ENCODE results near the gene ACSL3. TPM values are rescaled to one million over a fixed set of nuclear protein-coding genes. Genes with fewer than 3 reads are reported as not detected.

Gene ACSL3
- total RNA-seq, 4 donors from 2014 or later = 22.4 to 54.1 (median 42.3) TPM

- intact Hi-C loops (cut with DNase I; ENCODE audit: low total_unique reads) (no loop called here), in situ Hi-C loops (cut with MboI; ENCODE audit: low pct_ligation_motif_present in 1 of 4, low pct_unique_long_range_greater_than_20kb in 1 of 4, low sequenced_read_pairs in 3 of 4) (loop anchor here in 3 of 4 donors (25.0 kb wide), 3 partner anchors 628 to 853 kb away; no protein-coding TSS in a partner anchor)
- no peak overlapping the region for H3K4me3 ChIP-seq
- no peak overlapping the region for H3K27ac ChIP-seq
- H3K27me3 ChIP-seq = no peaks in the 10 kb centered on the region
- H3K9me3 ChIP-seq = no peaks in the 10 kb centered on the region
- no peaks in the 10 kb centered on the region for H3K4me1 ChIP-seq
- no peak for TF ChIP-seq POLR2AphosphoS5 (IDR thresholded peaks at IDR 0.05)
- TF ChIP-seq EP300 (IDR thresholded peaks at IDR 0.05; ENCODE audit: low read depth) = no peak
- no peak for TF ChIP-seq POLR2A (IDR thresholded peaks at IDR 0.05)
- TF ChIP-seq, protein P1, sequence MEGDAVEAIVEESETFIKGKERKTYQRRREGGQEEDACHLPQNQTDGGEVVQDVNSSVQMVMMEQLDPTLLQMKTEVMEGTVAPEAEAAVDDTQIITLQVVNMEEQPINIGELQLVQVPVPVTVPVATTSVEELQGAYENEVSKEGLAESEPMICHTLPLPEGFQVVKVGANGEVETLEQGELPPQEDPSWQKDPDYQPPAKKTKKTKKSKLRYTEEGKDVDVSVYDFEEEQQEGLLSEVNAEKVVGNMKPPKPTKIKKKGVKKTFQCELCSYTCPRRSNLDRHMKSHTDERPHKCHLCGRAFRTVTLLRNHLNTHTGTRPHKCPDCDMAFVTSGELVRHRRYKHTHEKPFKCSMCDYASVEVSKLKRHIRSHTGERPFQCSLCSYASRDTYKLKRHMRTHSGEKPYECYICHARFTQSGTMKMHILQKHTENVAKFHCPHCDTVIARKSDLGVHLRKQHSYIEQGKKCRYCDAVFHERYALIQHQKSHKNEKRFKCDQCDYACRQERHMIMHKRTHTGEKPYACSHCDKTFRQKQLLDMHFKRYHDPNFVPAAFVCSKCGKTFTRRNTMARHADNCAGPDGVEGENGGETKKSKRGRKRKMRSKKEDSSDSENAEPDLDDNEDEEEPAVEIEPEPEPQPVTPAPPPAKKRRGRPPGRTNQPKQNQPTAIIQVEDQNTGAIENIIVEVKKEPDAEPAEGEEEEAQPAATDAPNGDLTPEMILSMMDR (IDR thresholded peaks at IDR 0.05) = no peak
- no peaks in the 10 kb centered on the region for H3K36me3 ChIP-seq
- whole genome bisulfite sequencing, 2 donors (ENCODE audit: low coverage in 1 of 2) = 70 to 79% methylated on average over 2 to 4 of the region's 4 CpGs
- DNase-seq = no peak
Observed at GRCh38 chr2:222959358-222959757, 98.5 kb downstream of the ACSL3 start.

DNA sequence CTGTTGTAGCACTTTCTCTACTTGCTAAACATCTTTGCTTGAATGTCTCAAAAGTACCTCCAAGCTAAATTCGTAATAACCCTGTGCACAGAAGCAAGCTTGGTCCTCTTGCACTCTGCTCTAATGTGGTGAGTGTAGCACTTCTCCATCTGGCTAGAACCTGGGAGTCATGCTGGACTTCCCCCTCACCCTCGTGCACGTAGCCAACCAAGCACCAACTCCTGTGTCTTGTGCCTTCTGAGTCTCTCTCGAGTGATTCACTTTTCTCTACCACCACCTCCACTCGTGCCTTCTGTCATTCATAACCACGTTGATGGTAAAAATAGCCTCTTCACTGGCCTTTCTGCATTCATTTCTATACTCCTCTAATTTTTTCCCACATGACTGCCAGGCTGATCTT is 99.3 kb downstream of the ACSL3 start:
- Histone ChIP-seq H3K9me3 (no peaks in the 10 kb centered on the region), H3K27ac (no peak overlapping the region), H3K4me3 (no peak overlapping the region), H3K27me3 (no peaks in the 10 kb centered on the region), H3K36me3 (no peaks in the 10 kb centered on the region), H3K4me1 (no peaks in the 10 kb centered on the region)
- in situ Hi-C loops (cut with MboI; ENCODE audit: low pct_ligation_motif_present in 1 of 4, low pct_unique_long_range_greater_than_20kb in 1 of 4, low sequenced_read_pairs in 3 of 4) (loop anchor here in 3 of 4 donors (25.0 kb wide), 3 partner anchors 627 to 852 kb away; no protein-coding TSS in a partner anchor), intact Hi-C loops (cut with DNase I; ENCODE audit: low total_unique reads) (no loop called here)
- no peak for DNase-seq
- TF ChIP-seq, protein P1 (IDR thresholded peaks at IDR 0.05) = no peak
- TF ChIP-seq POLR2AphosphoS5 (IDR thresholded peaks at IDR 0.05) (no peak), POLR2A (IDR thresholded peaks at IDR 0.05) (no peak), EP300 (IDR thresholded peaks at IDR 0.05; ENCODE audit: low read depth) (no peak)
- WGBS, 2 donors (ENCODE audit: low coverage in 1 of 2) = 50 to 74% methylated on average over 5 to 6 of the region's 6 CpGs

GRCh38 chr2:222963641-222964040 is 102.8 kb downstream of the ACSL3 start:
- no peaks in the 10 kb centered on the region for H3K36me3 ChIP-seq
- no peaks in the 10 kb centered on the region for H3K27me3 ChIP-seq
- 75 to 80% methylated on average over 3 to 7 of the region's 7 CpGs for WGBS, 2 donors (ENCODE audit: low coverage in 1 of 2)
- H3K9me3 ChIP-seq = no peaks in the 10 kb centered on the region
- DNase-seq = no peak
- TF ChIP-seq POLR2AphosphoS5 (IDR thresholded peaks at IDR 0.05) (no peak), POLR2A (IDR thresholded peaks at IDR 0.05) (no peak), EP300 (IDR thresholded peaks at IDR 0.05; ENCODE audit: low read depth) (no peak)
- TF ChIP-seq, protein P1 (IDR thresholded peaks at IDR 0.05) = no peak
- in situ Hi-C loops (cut with MboI; ENCODE audit: low pct_ligation_motif_present in 1 of 4, low pct_unique_long_range_greater_than_20kb in 1 of 4, low sequenced_read_pairs in 3 of 4) (loop anchor here in 3 of 4 donors (25.0 kb wide), 3 partner anchors 624 to 849 kb away; no protein-coding TSS in a partner anchor), intact Hi-C loops (cut with DNase I; ENCODE audit: low total_unique reads) (no loop called here)
- no peaks in the 10 kb centered on the region for H3K4me1 ChIP-seq
- no peak overlapping the region for H3K27ac ChIP-seq
- H3K4me3 ChIP-seq = no peak overlapping the region

- intact Hi-C loops (cut with DNase I; ENCODE audit: low total_unique reads) (no loop called here), in situ Hi-C loops (cut with MboI; ENCODE audit: low pct_ligation_motif_present in 1 of 4, low pct_unique_long_range_greater_than_20kb in 1 of 4, low sequenced_read_pairs in 3 of 4) (loop anchor here in 3 of 4 donors (25.0 kb wide), 3 partner anchors 623 to 848 kb away; no protein-coding TSS in a partner anchor)
- Histone ChIP-seq H3K9me3 (no peaks in the 10 kb centered on the region), H3K27me3 (no peaks in the 10 kb centered on the region), H3K4me3 (no peak overlapping the region), H3K36me3 (no peaks in the 10 kb centered on the region), H3K27ac (no peak overlapping the region), H3K4me1 (no peaks in the 10 kb centered on the region)
- WGBS, 2 donors (ENCODE audit: low coverage in 1 of 2) = 50 to 82% methylated on average over 1 to 6 of the region's 11 CpGs
- TF ChIP-seq EP300 (IDR thresholded peaks at IDR 0.05; ENCODE audit: low read depth) (no peak), POLR2A (IDR thresholded peaks at IDR 0.05) (no peak), POLR2AphosphoS5 (IDR thresholded peaks at IDR 0.05) (no peak)
- TF ChIP-seq, protein P1 (IDR thresholded peaks at IDR 0.05) = no peak
- DNase-seq = no peak
Observed at GRCh38 chr2:222964376-222965031, 103.7 kb downstream of the ACSL3 start.

Measured in transverse colon (tissue), 4 donors.